Measurements from ENCODE around the gene KATNB1. TPM values are rescaled to one million over a fixed set of nuclear protein-coding genes. Genes with fewer than 3 reads are reported as not detected.
"Not testable (repeated sequence)": the region's sequence is repeated elsewhere in the genome, so short reads cannot be mapped to it uniquely, and the experiment has no call there.

The KATNB1 gene
- total RNA-seq, 1 donor from 2014 or later: 8.7 TPM

DNA sequence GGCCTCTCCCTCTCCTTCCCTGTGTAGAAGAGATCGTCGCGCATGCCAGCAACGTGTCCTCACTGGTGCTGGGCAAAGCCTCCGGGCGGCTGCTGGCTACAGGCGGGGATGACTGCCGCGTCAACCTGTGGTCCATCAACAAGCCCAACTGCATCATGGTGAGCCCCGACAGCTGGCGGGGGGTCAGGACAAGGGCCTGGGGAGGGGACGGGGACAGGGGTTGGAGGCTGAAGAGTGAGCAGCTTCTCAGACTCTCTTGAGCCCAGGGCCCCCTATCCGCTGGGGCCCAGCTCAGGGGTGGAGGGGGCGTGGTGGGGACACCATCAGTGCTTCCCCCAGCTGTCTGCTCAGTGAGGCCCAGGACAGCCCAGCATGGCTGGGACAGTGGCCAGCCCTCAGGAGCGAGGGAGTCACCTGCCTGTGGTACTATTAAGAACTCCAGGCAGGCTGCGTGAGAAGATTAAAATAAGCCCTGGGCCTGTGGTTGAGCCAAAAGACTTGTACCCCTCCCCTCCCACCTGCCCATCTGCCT, 6.2 kb downstream of the KATNB1 start:
- no peak for ATAC-seq
- no peak for DNase-seq (ENCODE audit: low spot score)

- no peak for DNase-seq (ENCODE audit: low spot score)
- no peak for ATAC-seq
Measured at GRCh38 chr16:57742543-57742942, 7.0 kb downstream of the KATNB1 start.

- ATAC-seq (no peak), DNase-seq (ENCODE audit: low spot score) (no peak)
Measured at GRCh38 chr16:57743458-57743857, 7.9 kb downstream of the KATNB1 start.

DNA sequence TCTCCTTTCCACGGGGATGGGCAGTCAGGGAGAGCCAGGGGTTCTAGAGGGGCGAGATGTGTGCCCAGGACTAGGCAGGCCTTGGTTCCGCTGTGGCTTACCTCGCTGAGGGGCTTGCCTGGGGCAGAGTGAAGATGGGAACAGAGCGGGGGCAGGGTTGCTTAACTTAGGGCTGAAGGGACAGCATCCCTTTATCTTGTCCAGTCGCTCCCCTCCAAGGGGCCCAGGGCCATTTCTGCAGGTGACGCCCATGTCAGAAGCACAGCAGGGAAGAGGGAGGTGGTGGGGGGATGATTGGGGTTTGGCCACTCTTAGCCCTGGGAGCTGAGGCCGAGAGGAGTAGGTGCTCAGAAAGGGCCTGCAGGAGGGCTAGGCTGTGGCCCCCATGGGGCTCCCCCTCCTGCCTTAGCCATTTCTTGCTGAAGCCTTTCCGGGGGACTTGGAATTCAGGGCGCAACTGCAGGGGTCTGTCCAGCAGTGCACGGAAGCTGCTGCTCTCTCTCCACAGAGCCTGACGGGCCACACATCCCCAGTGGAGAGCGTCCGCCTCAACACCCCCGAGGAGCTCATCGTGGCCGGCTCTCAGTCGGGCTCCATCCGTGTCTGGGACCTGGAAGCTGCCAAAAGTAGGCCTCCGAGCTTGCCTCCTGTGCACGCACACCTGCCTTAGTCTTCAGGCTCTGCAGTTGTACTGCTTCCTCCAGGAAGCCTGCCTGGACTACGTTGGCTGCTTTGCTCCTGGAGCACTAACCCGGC, 8.5 kb downstream of the KATNB1 start:
- DNase-seq (ENCODE audit: low spot score) (no peak), ATAC-seq (no peak)

- DNase-seq (ENCODE audit: low spot score): no peak
- no peak for ATAC-seq
Measured at GRCh38 chr16:57744642-57744903, 9.0 kb downstream of the KATNB1 start.

GRCh38 chr16:57745768-57746167, 10.2 kb downstream of the KATNB1 start:
- DNase-seq (ENCODE audit: low spot score): no peak
- ATAC-seq: no peak

DNA sequence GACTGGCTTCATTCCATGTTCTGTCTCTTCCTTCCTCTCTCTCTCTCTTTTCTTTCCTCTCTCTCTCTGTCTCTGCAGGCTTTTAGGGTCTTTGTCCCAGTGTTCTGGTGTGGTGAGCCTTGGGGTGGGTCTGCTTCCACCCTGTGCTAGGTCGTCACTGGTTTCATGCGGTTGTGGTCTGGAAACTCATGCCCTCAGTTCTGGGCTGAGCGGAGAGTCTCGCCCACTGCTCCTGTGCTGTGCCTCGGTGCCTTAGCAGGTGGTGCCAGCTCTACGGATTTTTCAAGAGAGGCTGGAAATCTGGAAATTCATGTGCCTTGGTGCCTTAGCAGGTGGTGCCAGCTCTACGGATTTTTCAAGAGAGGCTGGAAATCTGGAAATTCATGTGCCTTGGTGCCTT, 10.7 kb downstream of the KATNB1 start:
- not testable (repeated sequence) for DNase-seq (ENCODE audit: low spot score); ATAC-seq

GRCh38 chr16:57747091-57747490, 11.5 kb downstream of the KATNB1 start:
- no peak for ATAC-seq
- no peak for DNase-seq (ENCODE audit: low spot score)

GRCh38 chr16:57747496-57747895, 11.9 kb downstream of the KATNB1 start:
- ATAC-seq (no peak), DNase-seq (ENCODE audit: low spot score) (no peak)

DNA sequence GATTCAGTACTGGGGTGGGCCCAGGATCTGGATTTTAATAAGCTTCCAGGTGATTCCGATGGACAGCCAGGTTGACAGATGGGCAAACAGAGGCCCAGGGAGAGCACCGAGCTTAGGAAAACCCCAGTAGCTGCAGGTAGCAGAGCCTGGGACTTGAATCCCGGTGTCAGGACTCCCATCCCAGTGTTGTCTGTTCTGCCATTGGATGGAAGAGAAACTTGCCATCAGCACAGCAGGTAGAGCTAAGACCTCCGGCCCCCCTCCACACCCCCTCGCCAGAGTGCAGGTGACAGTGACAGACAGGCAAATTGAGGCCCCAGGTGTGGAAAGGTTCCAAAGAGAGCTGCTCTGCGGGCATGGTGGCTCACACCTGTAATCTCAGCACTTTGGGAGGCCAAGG, 12.4 kb downstream of the KATNB1 start:
- DNase-seq (ENCODE audit: low spot score): no peak
- ATAC-seq: no peak

DNA sequence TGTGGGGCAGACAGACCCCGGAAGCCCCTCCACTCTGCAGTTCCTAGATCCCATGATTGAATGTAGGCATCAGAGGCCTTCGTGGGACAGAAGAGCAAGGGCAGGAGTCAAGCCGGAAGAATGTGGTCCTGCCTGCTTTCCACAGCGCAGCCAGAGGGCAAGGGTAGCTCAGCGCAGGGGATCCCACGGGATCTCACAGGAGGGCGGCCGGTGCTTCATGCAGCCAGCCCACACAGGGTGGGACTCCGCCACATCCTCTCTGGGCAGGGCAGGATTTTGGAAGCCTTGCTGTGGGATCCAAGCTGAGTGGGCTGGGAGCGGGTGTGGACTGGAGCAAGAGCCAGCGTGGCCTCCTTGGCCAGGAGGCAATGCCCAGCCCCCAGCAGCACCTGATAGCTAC, 13.0 kb downstream of the KATNB1 start:
- ATAC-seq: no peak
- DNase-seq (ENCODE audit: low spot score): no peak

DNA sequence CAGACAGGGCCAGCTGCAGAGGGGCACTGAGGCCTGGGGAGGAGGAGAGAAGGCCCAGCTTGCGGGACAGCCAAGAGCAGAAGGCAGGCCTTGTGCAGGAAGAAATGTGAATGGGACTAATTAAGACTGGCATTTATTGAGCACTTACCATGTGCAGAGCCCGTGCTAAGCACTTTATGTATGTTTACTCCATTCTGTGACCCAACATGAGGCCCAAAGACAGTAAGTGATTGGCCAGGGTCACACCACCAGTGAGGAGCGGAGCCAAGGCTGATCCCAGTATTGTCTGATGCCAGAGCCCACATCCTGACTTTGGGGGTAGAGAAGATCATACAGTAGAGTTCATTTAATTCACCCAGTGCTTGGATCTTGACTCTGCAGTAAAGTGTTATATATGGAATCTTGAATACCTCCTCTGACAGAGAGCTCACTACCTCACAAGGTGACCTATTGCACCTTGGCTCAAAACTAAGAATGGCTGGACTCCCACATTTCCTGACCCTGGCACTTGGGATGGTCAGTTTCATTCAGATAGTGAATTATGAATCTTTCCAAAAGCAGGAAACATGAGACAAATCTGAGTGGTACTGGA, 13.6 kb downstream of the KATNB1 start:
- DNase-seq (ENCODE audit: low spot score) (no peak), ATAC-seq (no peak)

DNA sequence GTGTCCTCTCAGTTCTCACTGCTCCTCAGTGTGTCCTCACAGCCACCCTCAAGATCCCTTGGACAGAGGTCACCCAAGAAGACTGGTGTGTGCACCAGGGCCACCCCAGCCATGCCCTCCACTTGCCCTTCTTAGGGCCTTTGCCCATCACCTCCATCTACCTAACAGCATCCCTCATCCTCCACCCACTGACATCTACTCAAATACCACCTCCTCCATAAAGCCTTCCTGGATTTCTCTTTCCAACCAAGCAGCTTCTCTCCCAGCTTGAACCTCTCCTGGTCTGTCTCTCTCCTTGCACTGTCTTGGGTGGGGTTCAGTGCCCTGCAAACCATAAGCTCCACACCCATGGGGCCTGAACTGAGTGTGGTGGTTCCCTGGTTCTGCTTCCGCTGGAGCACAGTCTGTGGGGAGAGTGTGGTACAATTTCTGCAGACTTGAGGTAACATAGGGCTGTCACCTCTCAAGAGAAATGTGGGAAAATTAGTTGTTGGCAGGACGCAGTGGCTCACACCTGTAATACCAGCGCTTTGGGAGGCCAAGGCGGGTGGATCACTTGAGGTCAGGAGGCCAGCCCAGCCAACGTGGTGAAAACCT, 14.4 kb downstream of the KATNB1 start:
- DNase-seq (ENCODE audit: low spot score) (no peak), ATAC-seq (no peak)

DNA sequence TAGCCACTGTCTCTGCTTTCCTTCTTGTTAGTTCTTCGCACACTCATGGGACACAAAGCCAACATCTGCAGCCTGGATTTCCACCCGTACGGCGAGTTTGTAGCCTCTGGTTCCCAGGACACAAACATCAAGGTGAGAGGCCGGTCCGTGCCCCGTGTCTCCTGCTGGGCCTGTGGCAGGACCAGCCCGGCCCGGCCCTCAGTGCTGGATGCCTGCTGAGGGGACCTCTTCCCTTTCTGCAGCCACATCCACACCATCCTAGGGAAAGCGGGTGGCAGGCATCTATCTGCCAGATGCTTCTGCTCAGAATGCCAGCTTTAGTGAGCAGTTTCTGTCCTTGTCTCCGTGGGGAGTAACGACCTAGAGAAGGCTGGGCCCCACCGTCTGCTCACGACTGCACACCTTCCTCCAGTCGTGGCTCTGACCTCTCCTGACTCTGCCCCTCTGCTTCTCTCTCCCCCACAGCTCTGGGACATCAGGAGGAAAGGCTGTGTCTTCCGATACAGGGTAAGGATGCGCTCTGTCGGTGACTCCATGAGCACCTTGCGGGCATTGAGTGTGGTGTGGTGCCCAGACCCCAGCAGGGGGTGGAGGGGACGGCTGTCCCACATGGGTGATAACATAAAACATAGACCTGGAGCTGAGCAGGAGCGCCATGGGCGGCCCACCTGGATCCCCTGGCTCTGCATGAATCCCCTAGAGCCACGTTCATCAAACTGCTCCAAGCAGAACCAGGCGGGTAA, 15.4 kb downstream of the KATNB1 start:
- no peak for ATAC-seq

DNA sequence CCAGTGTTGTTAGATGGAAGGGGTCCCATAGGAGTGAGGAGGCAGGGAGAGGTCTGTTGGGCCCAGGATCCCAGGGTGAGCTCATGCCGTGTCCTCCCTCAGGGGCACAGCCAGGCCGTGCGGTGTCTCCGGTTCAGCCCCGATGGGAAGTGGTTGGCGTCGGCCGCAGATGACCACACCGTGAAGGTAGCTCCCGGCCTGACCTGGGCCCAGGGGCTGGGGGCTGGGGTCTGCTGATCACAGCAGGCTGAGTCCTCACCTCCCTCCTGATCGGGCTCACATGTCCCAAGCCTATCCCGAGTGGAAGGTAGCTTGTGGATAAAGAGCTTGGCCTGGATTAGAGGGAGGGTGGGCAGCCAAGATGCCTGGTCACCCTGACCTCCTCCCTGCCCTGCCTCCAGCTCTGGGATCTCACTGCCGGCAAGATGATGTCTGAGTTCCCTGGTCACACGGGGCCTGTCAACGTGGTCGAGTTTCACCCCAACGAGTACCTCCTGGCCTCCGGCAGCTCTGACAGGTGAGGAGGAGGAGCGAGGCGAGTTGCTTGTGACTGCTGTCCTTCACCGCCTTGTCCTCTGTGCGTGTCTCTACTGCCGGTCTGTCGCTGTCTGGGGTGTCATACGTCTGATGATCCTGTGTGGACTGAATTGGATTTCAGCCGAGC, 16.1 kb downstream of the KATNB1 start:
- no peak for DNase-seq (ENCODE audit: low spot score)
- ATAC-seq: no peak

More for the DNA sequence above, 15.4 kb downstream of the KATNB1 start:
- no peak for DNase-seq (ENCODE audit: low spot score)

DNA sequence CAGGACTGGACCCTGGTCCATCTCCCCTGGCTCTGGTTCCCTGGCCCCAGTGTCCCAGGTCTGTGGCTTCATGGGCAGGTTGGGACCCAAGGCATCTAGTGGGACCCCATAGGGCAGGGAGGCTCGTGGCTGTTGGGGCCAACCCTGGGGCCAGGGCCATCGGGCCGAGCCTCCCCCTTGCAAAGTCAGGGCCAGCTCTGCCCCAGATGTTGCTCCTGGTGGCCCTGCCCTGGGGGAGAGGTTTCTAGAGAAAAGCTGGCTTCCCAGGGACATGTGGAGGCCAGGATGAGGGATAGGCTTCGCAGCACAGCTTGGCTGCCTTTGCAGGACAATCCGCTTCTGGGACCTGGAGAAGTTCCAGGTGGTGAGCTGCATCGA, 16.6 kb downstream of the KATNB1 start:
- no peak for DNase-seq (ENCODE audit: low spot score)
- no peak for ATAC-seq

GRCh38 chr16:57752581-57753447, 17.2 kb downstream of the KATNB1 start:
- ATAC-seq (no peak), DNase-seq (ENCODE audit: low spot score) (no peak)

DNA sequence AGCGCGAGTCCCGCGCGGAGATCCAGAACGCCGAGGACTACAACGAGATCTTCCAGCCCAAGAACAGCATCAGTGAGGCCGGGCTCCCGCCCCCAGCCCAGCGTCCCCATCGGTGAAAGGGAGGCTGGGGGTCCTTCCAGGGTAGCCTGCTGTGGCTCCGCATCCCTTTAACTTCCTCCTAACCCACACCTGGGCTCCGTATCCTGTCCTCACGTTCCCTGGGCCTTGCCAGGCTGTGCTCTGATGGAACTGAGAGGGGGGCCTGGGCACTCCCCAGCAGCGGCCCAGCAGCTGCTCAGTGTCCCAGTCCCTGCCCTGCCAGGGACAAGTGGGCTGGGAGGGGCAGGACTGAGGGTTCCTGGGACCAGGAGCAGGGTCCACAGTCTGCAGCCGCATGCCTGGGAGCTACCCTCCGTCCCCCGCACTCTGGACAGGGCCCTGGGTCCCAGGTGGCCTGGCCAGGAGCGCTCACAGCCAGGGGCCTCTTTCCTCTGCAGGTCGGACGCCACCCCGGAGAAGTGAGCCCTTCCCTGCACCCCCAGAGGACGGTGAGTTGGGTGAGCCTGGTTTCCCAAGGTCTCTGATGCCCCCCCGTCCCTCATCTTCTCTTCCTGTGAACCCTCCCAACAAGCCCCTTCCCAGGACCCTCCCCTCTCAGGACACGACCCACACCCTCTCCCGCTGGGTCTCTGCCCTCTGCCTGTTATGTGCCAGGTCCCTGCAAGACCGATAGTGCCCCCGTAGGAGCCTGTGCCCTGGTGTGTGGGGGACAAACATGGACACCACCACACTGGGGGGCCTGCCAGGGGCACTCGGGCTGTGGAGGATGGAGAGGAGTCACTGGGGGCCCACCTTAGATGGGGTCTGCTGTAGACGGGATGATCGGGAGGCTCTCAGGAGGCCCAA, 18.1 kb downstream of the KATNB1 start:
- ATAC-seq (no peak), DNase-seq (ENCODE audit: low spot score) (no peak)
